HL-60 (cell line): ENCODE measurements around the gene CTSG.
"Not testable (repeated sequence)": the region's sequence is repeated elsewhere in the genome, so short reads cannot be mapped to it uniquely, and the experiment has no call there.

Experiments
- DNase-seq, 2 experiments: peaks; one replicate each; pipeline ENCODE4 v3.0.0-alpha.2; 2010 to 2020; ENCODE audit warnings: low read depth in 1 of 2, low spot score in 1 of 2
- H3K27ac ChIP-seq: fragments of 250-450 bp; sonication (Bioruptor Pico); replicated peaks from 2 replicates; pipeline ENCODE4 v1.5.1; 2020; ENCODE audit warnings: mild to moderate bottlenecking, moderate library complexity
- H3K27me3 ChIP-seq: fragments of 250-450 bp; sonication (Bioruptor Pico); 2 replicates; pipeline ENCODE4 v1.5.1; 2021; ENCODE audit warnings: mild to moderate bottlenecking, moderate library complexity; ENCODE audit not compliant: insufficient read depth, poor library complexity, severe bottlenecking
- H3K4me3 ChIP-seq: replicated peaks from 2 replicates; pipeline ENCODE4 v1.5.1; 2011; ENCODE audit warnings: mild to moderate bottlenecking, control low read depth, low read length; ENCODE audit not compliant: insufficient read depth
- CTCF ChIP-seq: IDR thresholded peaks from one replicate; pipeline ENCODE4 v1.5.1; 2011; ENCODE audit warnings: low read length, control low read depth, inconsistent platforms; ENCODE audit not compliant: insufficient read depth
- GABPA ChIP-seq: IDR thresholded peaks from 2 replicates; pipeline ENCODE4 v1.6.1; 2012; ENCODE audit warnings: low read depth
- POLR2AphosphoS5 ChIP-seq: IDR thresholded peaks from 2 replicates; pipeline ENCODE4 v1.6.1; 2012; ENCODE audit warnings: low read depth
- REST ChIP-seq: IDR thresholded peaks from 2 replicates; pipeline ENCODE4 v1.6.1; 2012; ENCODE audit warnings: low read depth; ENCODE audit not compliant: insufficient replicate concordance
- SPI1 ChIP-seq: IDR thresholded peaks from 2 replicates; pipeline ENCODE4 v1.6.1; 2012; ENCODE audit warnings: low read depth, mild to moderate bottlenecking, borderline replicate concordance

The CTSG gene

GRCh38 chr14:24556756-24557155 lies 19.3 kb downstream of the CTSG start:
- H3K27ac ChIP-seq, result no peak overlapping the region
- no peaks in the 10 kb centered on the region for H3K27me3 ChIP-seq
- TF ChIP-seq SPI1, result no peak
- TF ChIP-seq POLR2AphosphoS5, result no peak
- TF ChIP-seq REST, result no peak
- TF ChIP-seq GABPA, result no peak
- no peak for TF ChIP-seq CTCF
- no peak overlapping the region for H3K4me3 ChIP-seq
- DNase-seq, result no peak

GRCh38 chr14:24549064-24549463 lies 27.0 kb downstream of the CTSG start:
- H3K4me3 ChIP-seq, H3K27me3 ChIP-seq, H3K27ac ChIP-seq, DNase-seq: not testable (repeated sequence)

- no peak overlapping the region for H3K27ac ChIP-seq
- H3K27me3 ChIP-seq, result no peaks in the 10 kb centered on the region
- TF ChIP-seq SPI1, result no peak
- no peak for TF ChIP-seq CTCF
- TF ChIP-seq GABPA, result no peak
- TF ChIP-seq POLR2AphosphoS5, result no peak
- no peak for TF ChIP-seq REST
- no peak for DNase-seq
- no peak overlapping the region for H3K4me3 ChIP-seq
Measured at GRCh38 chr14:24542346-24542936, 33.6 kb downstream of the CTSG start.

GRCh38 chr14:24535737-24536136 lies 40.3 kb downstream of the CTSG start:
- Histone ChIP-seq H3K27me3 (no peaks in the 10 kb centered on the region), H3K4me3 (no peak overlapping the region), H3K27ac (no peak overlapping the region)
- DNase-seq, result peak; percentile 28 to 59
- TF ChIP-seq SPI1 (no peak), POLR2AphosphoS5 (no peak), CTCF (no peak), GABPA (no peak), REST (no peak)
